Stimulated activated CD8-positive, alpha-beta memory T cell treated with anti-CD3 and anti-CD28 coated beads, Interleukin-7, amount 100 ng/mL, for 1 hour (primary cell): ENCODE data around the gene MMP24.
"Not testable (repeated sequence)": the region's sequence is repeated elsewhere in the genome, so short reads cannot be mapped to it uniquely, and the experiment has no call there.

Experiments used
- DNase-seq, 2 donors: peaks; one replicate each; pipeline ENCODE4 v3.0.0-alpha.2; 2020; ENCODE audit warnings: low read depth in 2 of 2

The MMP24 gene

GRCh38 chr20:35226126-35226883, at the start of gene MMP24:
MMP24 (plus strand) TSS chr20:35226690; CDS start chr20:35226739, 49 bp downstream.
- no peak for DNase-seq

DNA sequence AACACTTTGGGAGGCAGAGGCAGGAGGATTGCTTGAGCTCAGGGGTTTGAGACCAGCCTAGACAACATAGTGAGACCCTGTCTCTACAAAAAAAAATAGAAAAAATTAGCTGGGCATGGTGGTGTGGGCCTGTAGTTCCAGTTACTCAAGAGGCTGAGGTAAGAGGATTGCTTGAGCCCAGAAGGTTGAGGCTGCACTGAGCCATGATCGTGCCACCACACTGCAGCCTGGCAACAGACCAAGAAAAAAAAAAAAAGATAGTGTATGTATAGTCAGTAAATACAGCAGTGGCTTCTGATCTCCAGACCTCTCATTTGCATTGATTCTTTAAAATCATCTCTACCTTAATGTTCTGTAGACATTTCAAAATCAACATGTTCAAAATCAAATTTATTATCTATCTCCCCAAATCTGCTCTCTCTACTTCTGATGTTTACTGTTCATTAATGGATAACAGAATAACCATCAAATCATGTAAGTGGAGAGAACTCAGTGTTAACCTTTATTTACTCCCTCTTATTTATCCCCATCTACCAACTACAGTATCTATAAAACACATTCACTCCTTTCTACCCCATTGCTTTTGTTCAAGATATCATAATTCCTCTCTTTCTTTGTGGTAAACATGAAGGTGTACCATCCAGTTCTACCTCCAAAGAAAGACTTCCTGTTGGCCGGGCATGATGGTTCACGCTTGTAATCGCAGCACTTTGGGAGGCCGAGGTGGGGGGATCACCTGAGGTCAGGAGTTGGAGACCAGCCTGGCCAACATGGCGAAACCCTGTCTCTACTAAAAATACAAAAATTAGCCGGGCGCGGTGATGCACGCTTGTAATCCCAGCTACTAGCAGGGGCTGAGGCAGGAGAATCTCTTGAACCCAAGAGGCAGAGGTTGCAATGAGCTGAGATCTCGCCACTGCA, 46.9 kb upstream of the MMP24 start:
- DNase-seq = no peak

GRCh38 chr20:35180266-35180665, 46.2 kb upstream of the MMP24 start:
- DNase-seq = no peak

DNA sequence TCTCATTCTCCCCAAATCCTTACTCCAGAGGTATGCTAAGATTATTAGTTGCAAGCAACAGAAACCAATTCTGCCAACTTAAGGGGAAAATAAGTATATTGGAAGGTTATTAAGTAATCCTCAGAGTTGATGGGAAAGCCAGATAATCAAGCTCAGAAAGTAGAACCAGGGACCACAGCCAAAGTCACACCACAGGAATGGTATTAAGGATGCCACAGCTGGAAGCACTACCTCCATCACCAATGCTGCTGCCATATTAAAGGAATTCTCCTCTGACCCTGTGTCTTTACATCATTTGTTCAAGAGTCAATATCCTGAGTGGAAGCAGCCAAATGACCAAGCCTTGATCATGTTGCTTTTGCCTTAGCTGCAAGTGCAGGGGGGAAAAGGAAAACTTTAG, 44.8 kb upstream of the MMP24 start:
- no peak for DNase-seq

- not testable (repeated sequence) for DNase-seq
Measured at GRCh38 chr20:35186691-35187289, 39.7 kb upstream of the MMP24 start.

- no peak for DNase-seq
Measured at GRCh38 chr20:35187584-35188190, 38.8 kb upstream of the MMP24 start.

- not testable (repeated sequence) for DNase-seq
Measured at GRCh38 chr20:35189223-35189622, 37.3 kb upstream of the MMP24 start.

- DNase-seq = no peak
Measured at GRCh38 chr20:35190556-35190955, 35.9 kb upstream of the MMP24 start.

DNA sequence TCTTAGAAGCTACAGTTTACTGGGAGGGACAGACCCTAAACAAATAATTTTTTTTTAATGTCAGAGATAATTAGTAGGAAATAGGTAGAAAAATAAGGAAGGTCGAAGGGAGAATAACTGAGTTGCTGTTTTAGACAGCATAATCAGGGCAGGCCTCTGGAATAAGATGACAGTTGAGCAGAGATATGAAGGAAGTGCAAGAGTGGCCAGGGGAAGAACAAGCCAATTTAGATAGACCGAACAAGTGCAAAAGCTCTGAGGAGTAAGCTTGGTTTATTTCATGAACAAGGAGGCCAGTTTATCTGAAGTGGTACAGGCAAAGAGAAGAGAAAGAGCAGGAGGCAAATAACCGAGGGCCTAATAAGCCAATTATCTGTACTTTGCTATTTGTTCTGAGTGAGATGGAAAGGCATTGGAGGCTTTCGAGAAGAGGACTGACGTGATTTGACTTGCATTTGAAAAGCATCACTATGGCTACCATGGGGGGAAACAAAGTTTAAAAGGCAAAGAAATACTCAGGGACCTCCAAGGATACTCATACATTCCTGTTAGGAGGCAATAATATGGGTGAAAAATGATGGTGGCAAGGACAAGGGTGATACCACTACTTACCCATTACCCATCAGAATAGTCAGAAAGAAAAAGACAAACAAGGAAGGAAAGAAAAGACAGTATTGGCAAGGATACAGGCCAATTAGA, 34.9 kb upstream of the MMP24 start:
- DNase-seq = no peak

DNA sequence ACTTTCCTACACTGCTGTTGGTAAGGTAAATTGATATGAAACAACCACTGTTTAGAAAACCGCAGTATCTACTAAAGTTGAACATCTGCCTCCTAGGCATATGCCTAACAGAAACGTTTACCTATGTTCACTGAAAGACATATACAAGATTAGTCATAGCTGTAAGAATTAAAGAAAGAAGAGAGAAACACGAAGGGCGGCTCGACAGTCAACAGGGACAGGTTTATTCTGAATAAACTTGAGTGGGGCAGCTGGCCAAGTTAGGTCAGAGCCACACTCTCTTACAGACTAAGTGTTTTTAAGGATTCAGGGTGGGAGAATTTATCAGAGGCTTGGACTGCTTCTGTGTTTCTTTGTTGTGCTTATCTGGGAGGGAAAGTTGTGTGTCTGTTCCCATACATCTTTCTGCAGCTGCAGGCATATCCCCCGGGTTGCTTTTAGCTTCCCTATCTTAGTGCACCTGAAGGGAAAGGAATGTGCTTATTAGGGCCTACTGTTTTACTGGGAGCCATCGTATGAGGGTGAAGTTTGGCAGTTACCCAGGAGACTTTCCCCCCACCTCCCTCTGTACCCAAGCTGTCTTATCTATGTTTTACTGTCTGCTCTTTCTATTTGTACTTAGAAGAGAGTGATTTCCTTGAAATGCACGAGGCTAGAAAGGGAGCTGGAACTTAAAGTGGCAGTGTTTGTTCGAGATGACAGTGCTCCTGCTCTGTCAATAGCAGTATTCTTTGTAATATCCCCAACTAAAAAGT, 34.2 kb upstream of the MMP24 start:
- no peak for DNase-seq

- not testable (repeated sequence) for DNase-seq
Measured at GRCh38 chr20:35193031-35193791, 33.3 kb upstream of the MMP24 start.

DNA sequence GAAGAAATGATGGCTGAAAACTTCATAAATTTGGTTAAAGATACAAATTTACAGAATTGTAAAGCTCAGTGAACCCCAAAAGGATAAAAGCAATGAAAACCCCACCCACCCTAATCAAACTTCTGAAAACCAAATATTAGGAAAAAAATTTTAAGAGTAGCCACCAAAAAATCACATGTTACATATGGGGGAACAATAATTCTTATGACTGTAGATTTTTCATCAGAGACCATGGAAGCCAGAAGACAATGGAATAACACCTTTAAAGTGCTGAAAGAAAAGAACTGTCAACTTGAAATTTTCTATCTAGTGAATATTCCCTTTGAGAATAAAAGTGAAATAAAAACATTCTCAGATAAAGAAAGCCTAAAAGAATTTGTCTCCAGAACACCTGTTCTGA, 30.2 kb upstream of the MMP24 start:
- no peak for DNase-seq

DNA sequence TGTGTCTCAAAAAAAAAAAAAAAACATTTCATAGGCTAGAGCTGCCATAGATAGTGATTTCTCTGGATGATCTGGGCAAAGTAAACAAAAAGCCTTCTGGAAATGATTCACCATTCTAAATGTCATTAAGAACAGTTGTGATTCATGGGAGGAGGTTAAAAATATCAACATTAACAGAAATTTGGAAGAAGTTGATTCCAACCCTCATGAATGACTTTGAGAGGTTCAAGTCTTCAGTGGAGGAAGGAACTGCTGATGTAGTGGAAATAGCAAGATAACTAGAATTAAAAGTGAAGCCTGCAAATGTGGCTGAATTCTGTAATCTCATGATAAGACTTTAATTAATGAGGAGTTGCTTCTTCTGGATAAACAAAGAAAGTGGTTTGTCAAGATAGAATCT, 26.8 kb upstream of the MMP24 start:
- no peak for DNase-seq

DNA sequence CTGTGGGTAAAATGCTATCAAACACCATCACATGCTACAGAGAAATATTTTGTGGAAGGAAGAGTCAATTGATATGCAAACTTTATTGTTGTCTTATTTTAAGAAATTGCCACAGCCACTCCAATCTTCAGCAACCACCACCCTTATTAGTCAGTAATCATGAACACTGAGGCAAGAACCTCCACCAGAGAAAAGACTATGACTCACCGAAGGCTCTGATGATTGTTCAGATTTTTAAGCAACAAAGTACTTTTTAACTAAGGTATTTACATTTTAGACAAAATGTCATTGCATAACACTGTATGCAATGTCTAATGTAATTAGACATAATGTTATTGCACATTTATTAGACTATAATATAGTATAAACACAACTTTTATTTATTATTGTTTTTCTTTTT, 26.2 kb upstream of the MMP24 start:
- DNase-seq = no peak

GRCh38 chr20:35201467-35201866, 25.0 kb upstream of the MMP24 start:
- DNase-seq = not testable (repeated sequence)

DNA sequence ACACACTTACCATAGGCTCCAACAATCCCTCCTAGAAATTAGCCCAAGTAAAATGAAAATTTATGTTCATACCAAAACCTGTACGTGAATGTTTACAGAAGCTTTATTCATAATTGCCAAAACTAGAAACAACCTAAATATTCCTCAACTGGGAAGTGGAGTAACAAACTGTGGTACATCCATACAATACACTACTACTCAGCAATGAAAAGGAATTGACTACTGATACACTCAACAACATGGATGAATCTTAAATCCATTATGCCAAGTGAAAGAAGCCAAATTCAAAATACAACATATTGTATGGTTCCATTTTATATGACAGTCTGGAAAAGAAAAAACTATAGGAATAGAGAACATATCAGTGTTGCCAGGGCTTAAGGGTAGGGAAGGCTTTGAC, 19.7 kb upstream of the MMP24 start:
- DNase-seq = no peak

- peak; percentile 53 to 62 for DNase-seq
Measured at GRCh38 chr20:35207950-35208611, 18.4 kb upstream of the MMP24 start.

DNA sequence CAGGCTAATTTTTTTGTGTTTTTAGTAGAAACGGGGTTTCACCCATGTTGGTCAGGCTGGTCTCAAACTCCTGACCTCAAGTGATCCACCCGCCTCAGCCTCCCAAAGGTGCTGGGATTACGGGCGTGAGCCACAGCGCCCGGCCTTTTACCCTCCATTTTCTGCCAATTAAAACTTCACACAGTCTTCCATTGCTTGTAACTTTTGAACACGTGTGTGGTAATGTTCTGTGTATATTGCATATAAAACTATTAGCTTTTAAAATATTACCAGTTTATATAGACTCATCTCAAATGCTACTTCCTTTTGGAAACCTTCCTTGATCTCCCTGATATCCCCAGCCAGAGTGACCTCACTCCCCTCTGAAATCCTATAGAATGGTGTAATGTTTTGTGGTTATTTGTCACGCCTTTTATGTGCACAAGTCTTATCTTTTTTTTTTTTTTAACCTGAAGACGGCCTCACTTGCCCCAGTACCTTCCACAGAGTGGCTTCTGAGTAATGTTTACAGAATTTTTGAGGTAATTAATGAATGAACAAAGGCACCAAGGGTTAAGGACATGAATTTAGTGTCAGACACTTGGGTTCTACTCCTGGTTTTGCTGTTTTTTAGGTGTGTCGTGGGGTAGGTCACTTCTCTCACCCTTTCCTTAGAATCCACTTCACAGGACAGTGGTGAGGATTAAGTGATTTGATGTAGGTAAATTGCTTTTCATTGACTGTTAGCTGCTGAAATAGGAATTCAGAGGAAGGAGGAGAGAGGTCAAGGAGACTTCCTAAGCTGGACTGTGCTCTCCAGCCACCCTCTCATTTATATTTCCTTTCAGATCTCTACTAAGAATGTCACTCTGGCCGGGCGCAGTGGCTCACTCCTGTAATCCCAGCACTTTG, 11.2 kb upstream of the MMP24 start:
- no peak for DNase-seq
